Ramos (cell line): Measurements from ENCODE around the gene DHRSX.

Experiments
- in situ Hi-C: fragments of 300-500 bp; cut with MboI; formaldehyde crosslinking; loops from one replicate; pipeline ENCODE4 v1.14.3; 2022; ENCODE audit warnings: low sequenced_read_pairs; ENCODE audit not compliant: unreplicated experiment

Gene DHRSX

GRCh38 chrX:2187352-2188115 lies 313.2 kb downstream of the DHRSX start:
- in situ Hi-C loops: no loop called here

- in situ Hi-C loops: no loop called here
Measured at GRCh38 chrX:2185341-2186082, 315.3 kb downstream of the DHRSX start.

- in situ Hi-C loops: no loop called here
Measured at GRCh38 chrX:2184089-2184488, 316.7 kb downstream of the DHRSX start.

GRCh38 chrX:2183193-2183725 lies 317.5 kb downstream of the DHRSX start:
- in situ Hi-C loops: no loop called here

- in situ Hi-C loops: no loop called here
Measured at GRCh38 chrX:2177541-2177940, 323.2 kb downstream of the DHRSX start.

- in situ Hi-C loops: no loop called here
Measured at GRCh38 chrX:2176733-2177132, 324.0 kb downstream of the DHRSX start.

GRCh38 chrX:2176274-2176673 lies 324.5 kb downstream of the DHRSX start:
- in situ Hi-C loops: no loop called here

- in situ Hi-C loops: no loop called here
Measured at GRCh38 chrX:2172359-2172758, 328.4 kb downstream of the DHRSX start.
